T1000 (cell line): ENCODE results near the gene ACTC1.

Source experiments
- DNase-seq: peaks from one replicate; lab custom pipeline; 2025; ENCODE audit warnings: mixed read lengths; lab: John Stamatoyannopoulos, UW

Gene ACTC1

GRCh38 chr15:34799149-34800101 lies 4.1 kb upstream of the ACTC1 start:
- DNase-seq: no peak

- no peak for DNase-seq
Measured at GRCh38 chr15:34796847-34797435, 1.6 kb upstream of the ACTC1 start.

- DNase-seq: no peak
Measured at GRCh38 chr15:34794590-34795206, 651 bp downstream of the ACTC1 start.

- no peak for DNase-seq
Measured at GRCh38 chr15:34793901-34794300, 1.4 kb downstream of the ACTC1 start.

GRCh38 chr15:34793071-34793470 lies 2.3 kb downstream of the ACTC1 start:
- DNase-seq: no peak

GRCh38 chr15:34791701-34792100 lies 3.6 kb downstream of the ACTC1 start:
- no peak for DNase-seq

- DNase-seq: no peak
Measured at GRCh38 chr15:34790121-34790520, 5.2 kb downstream of the ACTC1 start.

- DNase-seq: no peak
Measured at GRCh38 chr15:34789326-34789725, 6.0 kb downstream of the ACTC1 start.

- no peak for DNase-seq
Measured at GRCh38 chr15:34786206-34786605, 9.1 kb downstream of the ACTC1 start.

GRCh38 chr15:34783991-34784390 lies 11.4 kb downstream of the ACTC1 start:
- no peak for DNase-seq

GRCh38 chr15:34783431-34783830 lies 11.9 kb downstream of the ACTC1 start:
- DNase-seq: no peak

GRCh38 chr15:34782901-34783300 lies 12.4 kb downstream of the ACTC1 start:
- DNase-seq: no peak

- DNase-seq: no peak
Measured at GRCh38 chr15:34780725-34781124, 14.6 kb downstream of the ACTC1 start.

GRCh38 chr15:34776606-34777105 lies 18.7 kb downstream of the ACTC1 start:
- no peak for DNase-seq

- DNase-seq: no peak
Measured at GRCh38 chr15:34773917-34774316, 21.4 kb downstream of the ACTC1 start.

GRCh38 chr15:34773013-34773412 lies 22.3 kb downstream of the ACTC1 start:
- no peak for DNase-seq

- DNase-seq: no peak
Measured at GRCh38 chr15:34772312-34772711, 23.0 kb downstream of the ACTC1 start.

- no peak for DNase-seq
Measured at GRCh38 chr15:34769711-34770110, 25.6 kb downstream of the ACTC1 start.

GRCh38 chr15:34768530-34768929 lies 26.8 kb downstream of the ACTC1 start:
- DNase-seq: no peak

- no peak for DNase-seq
Measured at GRCh38 chr15:34765741-34766140, 29.6 kb downstream of the ACTC1 start.

GRCh38 chr15:34760909-34761308 lies 34.4 kb downstream of the ACTC1 start:
- no peak for DNase-seq

- no peak for DNase-seq
Measured at GRCh38 chr15:34759992-34760391, 35.4 kb downstream of the ACTC1 start.

- no peak for DNase-seq
Measured at GRCh38 chr15:34759347-34759746, 36.0 kb downstream of the ACTC1 start.
